Thyroid gland (tissue), 4 donors: ENCODE measurements around the gene PET100. TPM values are rescaled to one million over a fixed set of nuclear protein-coding genes. Genes with fewer than 3 reads are reported as not detected.
"Not testable (repeated sequence)": the region's sequence is repeated elsewhere in the genome, so short reads cannot be mapped to it uniquely, and the experiment has no call there.

Experiments used
- DNase-seq, 2 donors: peaks; one replicate each; pipeline ENCODE4 v3.0.0-alpha.2; 2019
- H3K27ac ChIP-seq, 3 donors: fragments of 200-600 bp; sonication (generic); 1 replicate in 2 of 3; 2 replicates in 1 of 3; pipeline ENCODE4 v1.5.1; 2016 to 2019; ENCODE audit warnings: mild to moderate bottlenecking in 1 of 3, moderate library complexity in 1 of 3
- H3K27me3 ChIP-seq: fragments of 200-600 bp; sonication (generic); one replicate; pipeline ENCODE4 v1.5.1; 2019
- H3K36me3 ChIP-seq, 2 donors: fragments of 200-600 bp; sonication (generic); one replicate each; pipeline ENCODE4 v1.5.1; 2016 to 2019
- H3K4me1 ChIP-seq, 2 donors: fragments of 200-600 bp; sonication (generic); one replicate each; pipeline ENCODE4 v1.5.1; 2017 to 2019
- H3K4me3 ChIP-seq, 3 donors: fragments of 200-600 bp; sonication (generic); replicated peaks in 1 of 3; 1 replicate in 2 of 3; 2 replicates in 1 of 3; pipeline ENCODE4 v1.5.1; 2016; ENCODE audit warnings: mild to moderate bottlenecking in 1 of 3
- H3K9me3 ChIP-seq: fragments of 200-600 bp; sonication (generic); one replicate; pipeline ENCODE4 v1.5.1; 2017
- POLR2A ChIP-seq, 2 donors: fragments of 450-650 bp; IDR thresholded peaks; one replicate each; pipeline ENCODE4 v1.6.1; 2017; ENCODE audit warnings: antibody characterized with exemption in 2 of 2, mild to moderate bottlenecking in 2 of 2, moderate library complexity in 1 of 2
- WGBS, 2 donors: methylation state at CpG; one replicate each; pipeline ENCODE4 v1.1.5; 2017; 5-methylcytosine and 5-hydroxymethylcytosine counted together
- intact Hi-C: fragments of 100-400 bp; cut with DNase I; formaldehyde crosslinking; loops from one replicate; pipeline ENCODE4 v1.15.1; 2023
- total RNA-seq, 4 donors: library from RNA; depleted of rRNA; stranded (reverse); fragments of >200 nt; gene quantifications; one replicate each; pipeline ENCODE4 v1.2.3, GENCODE V29; 2016
- TF ChIP-seq, protein P1 (sequence below), 6 experiments: fragments of 200-600 bp in 3 of 6; fragments of 450-650 bp in 3 of 6; sonication (generic) in 3 of 6; IDR thresholded peaks; one replicate each; pipeline ENCODE4 v1.5.1; 2016 to 2019; ENCODE audit warnings: antibody characterized with exemption in 6 of 6, mild to moderate bottlenecking in 2 of 6, inconsistent platforms in 1 of 6, moderate library complexity in 1 of 6

The PET100 gene
- total RNA-seq, 4 donors from 2014 or later: 6.0 to 45.5 (median 13.9) TPM

DNA sequence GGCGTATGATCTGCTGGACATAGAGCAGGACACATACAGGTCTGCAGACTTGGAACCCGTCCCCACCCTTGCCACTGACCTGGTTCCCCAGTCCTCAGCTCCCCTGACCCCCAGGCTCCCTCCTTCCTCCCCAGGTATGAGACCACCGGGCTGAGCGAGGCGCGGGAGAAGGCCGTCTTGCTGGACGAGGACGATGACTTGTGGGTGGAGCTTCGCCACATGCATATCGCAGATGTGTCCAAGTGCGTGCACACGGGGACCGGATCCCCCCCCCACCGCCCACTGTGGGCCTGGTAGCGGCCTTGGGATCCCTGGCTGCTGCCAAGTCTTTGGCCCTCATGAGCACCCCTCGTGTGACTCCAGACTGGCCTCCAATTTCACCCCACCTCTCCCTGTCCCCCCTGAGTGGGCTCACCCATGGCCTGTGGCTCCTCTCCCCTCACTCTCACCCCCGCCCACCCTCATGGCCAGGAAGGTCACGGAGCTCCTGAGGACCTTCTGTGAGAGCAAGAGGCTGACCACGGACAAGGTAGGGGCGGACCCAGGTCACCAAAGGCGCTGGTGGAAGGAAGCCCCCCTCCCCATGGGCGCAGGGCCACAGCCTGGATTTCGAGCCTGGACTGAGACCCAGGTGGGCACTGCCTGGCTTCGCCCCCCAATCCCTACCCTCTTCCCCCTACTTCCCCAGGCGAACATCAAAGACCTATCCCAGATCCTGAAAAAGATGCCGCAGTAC is 12.9 kb downstream of the PET100 start:
- H3K27ac ChIP-seq: no peak overlapping the region
- H3K4me1 ChIP-seq: no peaks in the 10 kb centered on the region
- H3K36me3 ChIP-seq: no peaks in the 10 kb centered on the region
- no peak overlapping the region for H3K4me3 ChIP-seq
- H3K27me3 ChIP-seq: no peaks in the 10 kb centered on the region
- TF ChIP-seq, protein P1, sequence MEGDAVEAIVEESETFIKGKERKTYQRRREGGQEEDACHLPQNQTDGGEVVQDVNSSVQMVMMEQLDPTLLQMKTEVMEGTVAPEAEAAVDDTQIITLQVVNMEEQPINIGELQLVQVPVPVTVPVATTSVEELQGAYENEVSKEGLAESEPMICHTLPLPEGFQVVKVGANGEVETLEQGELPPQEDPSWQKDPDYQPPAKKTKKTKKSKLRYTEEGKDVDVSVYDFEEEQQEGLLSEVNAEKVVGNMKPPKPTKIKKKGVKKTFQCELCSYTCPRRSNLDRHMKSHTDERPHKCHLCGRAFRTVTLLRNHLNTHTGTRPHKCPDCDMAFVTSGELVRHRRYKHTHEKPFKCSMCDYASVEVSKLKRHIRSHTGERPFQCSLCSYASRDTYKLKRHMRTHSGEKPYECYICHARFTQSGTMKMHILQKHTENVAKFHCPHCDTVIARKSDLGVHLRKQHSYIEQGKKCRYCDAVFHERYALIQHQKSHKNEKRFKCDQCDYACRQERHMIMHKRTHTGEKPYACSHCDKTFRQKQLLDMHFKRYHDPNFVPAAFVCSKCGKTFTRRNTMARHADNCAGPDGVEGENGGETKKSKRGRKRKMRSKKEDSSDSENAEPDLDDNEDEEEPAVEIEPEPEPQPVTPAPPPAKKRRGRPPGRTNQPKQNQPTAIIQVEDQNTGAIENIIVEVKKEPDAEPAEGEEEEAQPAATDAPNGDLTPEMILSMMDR (IDR thresholded peaks at IDR 0.05): no peak
- TF ChIP-seq POLR2A (IDR thresholded peaks at IDR 0.05): no peak
- no peak for DNase-seq
- 90 to 92% methylated on average over 16 to 26 of the region's 27 CpGs for WGBS, 2 donors
- intact Hi-C loops: no loop called here
- no peaks in the 10 kb centered on the region for H3K9me3 ChIP-seq

DNA sequence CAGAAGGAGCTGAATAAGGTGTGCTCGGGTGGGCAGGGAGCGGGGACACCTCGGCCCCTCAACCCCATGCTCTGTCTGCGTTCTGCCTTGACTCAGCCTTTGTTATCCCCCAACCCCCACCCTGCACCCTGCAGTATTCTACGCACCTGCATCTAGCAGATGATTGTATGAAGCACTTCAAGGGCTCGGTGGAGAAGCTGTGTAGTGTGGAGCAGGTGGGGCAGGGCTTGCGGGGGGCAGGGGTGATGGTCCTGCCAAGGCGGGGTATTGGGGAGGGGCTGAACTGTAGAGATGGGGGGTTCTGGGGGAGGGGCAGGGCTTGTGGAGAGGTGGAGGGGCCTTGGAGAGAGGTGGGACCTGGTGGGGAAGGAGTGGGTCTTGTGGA is 13.4 kb downstream of the PET100 start:
- 94 to 97% methylated on average over 8 of the region's 8 CpGs for WGBS, 2 donors
- H3K4me3 ChIP-seq: no peak overlapping the region
- H3K27me3 ChIP-seq: no peaks in the 10 kb centered on the region
- H3K36me3 ChIP-seq: no peaks in the 10 kb centered on the region
- no peaks in the 10 kb centered on the region for H3K9me3 ChIP-seq
- TF ChIP-seq, protein P1 (IDR thresholded peaks at IDR 0.05): no peak
- no peak for TF ChIP-seq POLR2A (IDR thresholded peaks at IDR 0.05)
- DNase-seq: no peak
- intact Hi-C loops: no loop called here
- no peak overlapping the region for H3K27ac ChIP-seq
- H3K4me1 ChIP-seq: no peaks in the 10 kb centered on the region

DNA sequence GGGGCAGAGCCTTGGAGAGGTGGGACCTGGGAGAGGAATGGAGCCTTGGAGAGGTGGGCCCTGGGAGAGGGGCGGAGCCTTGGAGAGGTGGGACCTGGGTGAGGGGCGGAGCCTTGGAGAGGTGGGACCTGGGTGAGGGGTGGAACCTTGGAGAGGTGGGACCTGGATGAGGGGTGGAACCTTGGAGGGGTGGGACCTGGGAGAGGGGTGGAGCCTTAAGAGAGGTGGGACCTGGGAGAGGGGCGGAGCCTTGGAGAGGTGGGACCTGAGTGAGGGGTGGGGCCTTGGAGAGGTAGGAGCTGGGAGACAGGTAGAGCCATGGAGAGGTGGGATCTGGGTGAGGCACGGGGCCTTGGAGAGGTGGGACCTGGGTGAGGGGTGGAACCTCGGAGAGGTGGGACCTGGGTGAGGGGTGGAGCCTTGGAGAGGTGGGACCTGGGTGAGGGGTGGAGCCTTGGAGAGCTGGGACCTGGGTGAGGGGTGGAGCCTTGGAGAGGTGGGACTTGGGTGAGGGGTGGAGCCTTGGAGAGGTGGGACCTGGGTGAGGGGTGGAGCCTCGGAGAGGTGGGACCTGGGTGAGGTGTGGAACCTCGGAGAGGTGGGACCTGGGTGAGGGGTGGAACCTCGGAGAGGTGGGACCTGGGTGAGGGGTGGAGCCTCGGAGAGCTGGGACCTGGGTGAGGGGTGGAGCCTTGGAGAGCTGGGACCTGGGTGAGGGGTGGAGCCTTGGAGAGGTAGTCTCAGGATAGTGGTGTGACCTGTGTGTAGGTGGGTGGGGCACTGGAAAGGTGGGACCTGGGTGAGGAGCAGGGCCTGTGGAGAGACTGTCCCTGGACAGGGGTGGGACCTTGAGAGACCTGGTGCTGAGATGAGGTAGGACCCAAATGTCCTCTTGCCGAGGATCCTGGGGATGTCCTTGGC is 14.3 kb downstream of the PET100 start:
- H3K36me3 ChIP-seq, H3K4me3 ChIP-seq, H3K27ac ChIP-seq, H3K9me3 ChIP-seq, H3K27me3 ChIP-seq, intact Hi-C loops, H3K4me1 ChIP-seq, DNase-seq: not testable (repeated sequence)
- WGBS, 2 donors: 64 to 65% methylated on average over 10 of the region's 10 CpGs

DNA sequence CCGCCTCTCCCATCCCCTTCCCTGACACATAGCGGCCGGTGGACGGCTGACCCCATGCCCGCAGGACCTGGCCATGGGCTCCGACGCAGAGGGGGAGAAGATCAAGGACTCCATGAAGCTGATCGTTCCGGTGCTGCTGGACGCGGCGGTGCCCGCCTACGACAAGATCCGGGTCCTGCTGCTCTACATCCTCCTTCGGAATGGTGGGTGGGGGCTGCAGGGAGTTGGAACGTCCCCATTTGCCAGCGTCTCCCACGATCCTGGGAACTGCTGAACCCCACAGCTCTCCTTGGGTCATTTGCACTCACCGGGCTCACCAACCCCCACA is 14.9 kb downstream of the PET100 start:
- WGBS, 2 donors: 93 to 100% methylated on average over 1 to 10 of the region's 20 CpGs
- Histone ChIP-seq H3K27ac (no peak overlapping the region), H3K27me3 (no peaks in the 10 kb centered on the region), H3K4me3 (no peak overlapping the region), H3K9me3 (no peaks in the 10 kb centered on the region), H3K4me1 (no peaks in the 10 kb centered on the region), H3K36me3 (no peaks in the 10 kb centered on the region)
- no peak for DNase-seq
- TF ChIP-seq POLR2A (IDR thresholded peaks at IDR 0.05): no peak
- TF ChIP-seq, protein P1 (IDR thresholded peaks at IDR 0.05): no peak
- intact Hi-C loops: no loop called here

DNA sequence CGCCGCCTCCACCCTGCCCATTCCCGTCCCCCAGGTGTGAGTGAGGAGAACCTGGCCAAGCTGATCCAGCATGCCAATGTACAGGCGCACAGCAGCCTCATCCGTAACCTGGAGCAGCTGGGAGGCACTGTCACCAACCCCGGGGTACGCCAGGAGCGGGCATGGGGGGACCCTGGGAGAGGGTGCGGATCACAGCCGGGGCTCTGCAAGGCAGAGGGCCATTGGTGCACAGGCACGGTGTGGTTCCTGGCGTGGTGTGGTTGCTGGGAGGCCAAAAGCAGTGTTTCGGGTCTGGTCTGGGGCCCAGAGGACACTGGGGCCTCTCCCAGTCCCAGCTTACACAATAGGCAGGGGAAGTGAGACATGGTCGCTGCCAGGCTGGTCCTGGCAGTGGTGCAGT is 15.6 kb downstream of the PET100 start:
- H3K27ac ChIP-seq: no peak overlapping the region
- intact Hi-C loops: no loop called here
- TF ChIP-seq, protein P1 (IDR thresholded peaks at IDR 0.05): no peak
- no peak for TF ChIP-seq POLR2A (IDR thresholded peaks at IDR 0.05)
- WGBS, 2 donors: 91 to 95% methylated on average over 9 to 14 of the region's 14 CpGs
- no peaks in the 10 kb centered on the region for H3K9me3 ChIP-seq
- H3K4me1 ChIP-seq: no peaks in the 10 kb centered on the region
- no peaks in the 10 kb centered on the region for H3K27me3 ChIP-seq
- H3K36me3 ChIP-seq: no peaks in the 10 kb centered on the region
- no peak overlapping the region for H3K4me3 ChIP-seq
- DNase-seq: no peak
